ENCODE measurements around the gene TSPAN5.
"Not testable (repeated sequence)": the region's sequence is repeated elsewhere in the genome, so short reads cannot be mapped to it uniquely, and the experiment has no call there.

Gene TSPAN5

DNA sequence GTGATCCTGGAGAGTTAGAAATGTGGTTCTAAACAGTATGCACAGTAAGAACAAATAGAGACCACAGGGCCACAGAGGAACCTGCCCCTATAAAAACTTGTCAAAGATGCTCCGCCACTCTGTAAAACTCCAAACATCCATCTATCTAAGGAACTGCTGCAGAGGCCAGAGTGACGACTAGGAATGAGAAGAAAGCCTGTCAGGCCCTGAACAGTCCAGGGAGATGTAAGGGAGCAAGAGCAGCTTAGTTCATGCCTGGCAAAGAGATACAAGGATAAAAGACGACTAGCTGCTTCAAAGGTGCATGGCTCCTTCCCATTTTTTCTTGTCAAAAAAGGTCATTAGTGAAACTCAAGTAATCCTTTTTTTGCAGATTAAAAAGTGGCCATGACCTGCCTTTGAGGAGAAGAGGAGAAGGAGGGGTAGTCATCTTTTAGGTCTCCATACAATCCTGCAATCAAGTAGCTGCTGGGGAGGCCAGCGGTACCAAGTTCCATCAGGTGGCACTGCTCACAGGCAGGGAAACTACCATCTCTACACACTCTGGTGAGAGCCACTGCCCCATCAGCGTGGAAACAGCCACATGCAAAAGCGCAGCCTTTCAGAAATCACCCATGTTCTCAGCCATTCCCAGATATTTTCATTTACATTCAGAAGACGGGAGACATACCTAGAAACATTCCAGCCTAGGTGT, 162.1 kb downstream of the TSPAN5 start:
- no peak for DNase-seq (ENCODE audit: low spot score)

DNA sequence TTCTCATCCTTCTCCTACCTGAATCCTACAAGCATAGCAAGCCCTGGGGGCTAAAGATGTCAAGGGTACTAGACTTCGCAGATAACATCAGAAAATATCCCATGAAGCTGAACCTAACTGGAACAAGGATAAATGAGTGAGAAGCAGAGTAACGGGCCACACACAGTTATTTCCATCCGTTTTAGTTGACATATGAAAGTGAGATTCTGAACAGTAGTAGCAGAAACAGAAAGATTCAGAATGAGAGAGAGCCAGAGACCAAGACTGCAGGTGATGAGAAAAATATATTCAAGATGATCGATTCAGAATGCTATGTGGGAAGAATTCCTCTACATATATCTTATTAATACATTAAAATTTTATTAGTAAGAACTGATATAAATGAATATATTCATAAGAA, 165.1 kb downstream of the TSPAN5 start:
- DNase-seq (ENCODE audit: low spot score): no peak

DNA sequence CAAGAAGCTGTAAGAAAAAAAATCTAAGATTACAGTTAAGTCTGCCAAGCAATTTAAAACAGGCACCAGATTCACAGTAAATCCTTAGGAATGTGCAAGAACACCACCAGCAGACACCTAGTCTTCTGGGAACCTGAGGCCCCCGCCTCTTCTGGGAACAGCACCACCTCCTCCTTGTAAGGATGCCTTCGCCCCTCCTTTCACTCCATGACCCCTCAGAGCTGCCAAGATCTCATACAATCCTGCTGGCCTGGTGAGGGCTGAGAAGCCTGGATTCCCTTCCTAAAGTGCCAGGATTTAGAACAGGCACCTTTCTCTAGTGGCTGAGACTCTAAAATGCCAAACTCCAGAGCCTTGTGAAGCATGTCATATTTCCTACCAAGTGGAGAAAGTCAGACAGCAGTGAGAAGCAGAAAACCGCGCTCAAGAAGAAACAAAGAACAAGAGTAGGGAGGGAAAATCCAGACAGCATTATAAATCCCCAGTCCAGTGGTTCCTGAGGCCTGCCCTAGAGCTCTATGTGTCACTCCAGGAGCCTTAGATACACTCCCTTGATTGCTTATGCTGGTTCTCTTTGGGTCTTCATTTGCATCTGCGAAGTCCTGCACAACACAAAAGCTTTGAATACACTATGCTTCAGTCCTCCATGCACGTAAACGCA, 166.4 kb downstream of the TSPAN5 start:
- no peak for DNase-seq (ENCODE audit: low spot score)

DNA sequence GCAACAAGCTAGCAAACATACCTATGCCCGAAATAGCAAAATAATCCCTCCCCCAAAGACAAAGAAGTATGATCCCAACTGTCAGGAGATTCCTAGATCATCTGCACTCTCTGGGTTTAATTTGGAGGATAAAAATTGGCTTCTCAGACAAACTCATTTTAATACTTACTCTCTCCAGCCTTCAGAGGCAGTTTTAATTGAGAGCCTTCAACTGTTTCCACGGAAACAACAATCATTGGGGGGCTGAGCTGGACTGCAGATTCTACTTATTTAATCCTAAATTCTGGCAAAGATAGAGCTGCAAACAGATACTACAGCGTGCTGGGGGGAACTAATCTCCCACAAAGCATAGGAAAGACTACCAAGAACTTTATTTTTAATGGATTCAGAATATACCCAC, 168.2 kb downstream of the TSPAN5 start:
- DNase-seq (ENCODE audit: low spot score): no peak

DNA sequence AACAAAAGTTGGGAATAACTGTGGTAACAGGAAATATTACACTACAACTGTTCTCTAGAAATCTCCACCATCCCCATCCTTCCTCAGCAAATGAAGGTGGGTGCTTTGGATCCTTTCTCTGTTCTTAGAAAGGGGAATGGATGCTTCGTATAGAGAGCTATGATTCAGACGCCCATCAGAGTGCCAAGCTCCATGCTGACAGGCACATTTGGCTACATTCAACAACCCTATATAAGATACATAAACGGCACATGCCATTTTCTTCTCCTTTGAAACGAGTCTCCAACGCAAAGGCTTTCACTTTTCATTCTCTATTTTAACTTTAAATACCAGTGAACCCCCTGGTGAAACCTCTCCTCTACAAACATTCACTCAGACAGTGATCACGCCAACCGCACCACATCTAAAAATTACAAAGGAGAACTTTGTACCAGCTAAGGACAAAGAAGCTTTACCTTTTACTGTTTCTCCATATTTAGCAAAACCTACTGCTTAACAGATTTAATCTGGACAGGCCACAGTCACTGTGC, 172.5 kb downstream of the TSPAN5 start:
- DNase-seq (ENCODE audit: low spot score): no peak

DNA sequence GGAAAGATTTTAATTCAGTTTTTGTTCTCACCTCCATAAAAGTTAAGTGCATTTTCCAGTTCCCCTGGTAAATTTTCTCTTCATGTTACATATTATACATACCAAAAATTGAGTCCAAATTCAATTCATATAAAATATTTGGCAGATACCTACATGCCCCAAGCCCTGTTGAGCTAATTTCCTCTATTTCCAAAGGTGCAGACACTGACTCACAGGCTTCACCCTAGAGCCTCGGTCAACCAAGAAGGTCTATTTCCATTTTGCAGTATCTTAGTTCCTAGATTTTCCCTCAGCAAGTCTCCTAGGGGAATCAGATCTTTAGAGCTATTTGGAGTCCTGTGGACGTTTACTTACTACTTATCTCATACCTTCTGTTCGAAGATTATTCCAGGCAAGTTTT, 174.4 kb downstream of the TSPAN5 start:
- no peak for DNase-seq (ENCODE audit: low spot score)

DNA sequence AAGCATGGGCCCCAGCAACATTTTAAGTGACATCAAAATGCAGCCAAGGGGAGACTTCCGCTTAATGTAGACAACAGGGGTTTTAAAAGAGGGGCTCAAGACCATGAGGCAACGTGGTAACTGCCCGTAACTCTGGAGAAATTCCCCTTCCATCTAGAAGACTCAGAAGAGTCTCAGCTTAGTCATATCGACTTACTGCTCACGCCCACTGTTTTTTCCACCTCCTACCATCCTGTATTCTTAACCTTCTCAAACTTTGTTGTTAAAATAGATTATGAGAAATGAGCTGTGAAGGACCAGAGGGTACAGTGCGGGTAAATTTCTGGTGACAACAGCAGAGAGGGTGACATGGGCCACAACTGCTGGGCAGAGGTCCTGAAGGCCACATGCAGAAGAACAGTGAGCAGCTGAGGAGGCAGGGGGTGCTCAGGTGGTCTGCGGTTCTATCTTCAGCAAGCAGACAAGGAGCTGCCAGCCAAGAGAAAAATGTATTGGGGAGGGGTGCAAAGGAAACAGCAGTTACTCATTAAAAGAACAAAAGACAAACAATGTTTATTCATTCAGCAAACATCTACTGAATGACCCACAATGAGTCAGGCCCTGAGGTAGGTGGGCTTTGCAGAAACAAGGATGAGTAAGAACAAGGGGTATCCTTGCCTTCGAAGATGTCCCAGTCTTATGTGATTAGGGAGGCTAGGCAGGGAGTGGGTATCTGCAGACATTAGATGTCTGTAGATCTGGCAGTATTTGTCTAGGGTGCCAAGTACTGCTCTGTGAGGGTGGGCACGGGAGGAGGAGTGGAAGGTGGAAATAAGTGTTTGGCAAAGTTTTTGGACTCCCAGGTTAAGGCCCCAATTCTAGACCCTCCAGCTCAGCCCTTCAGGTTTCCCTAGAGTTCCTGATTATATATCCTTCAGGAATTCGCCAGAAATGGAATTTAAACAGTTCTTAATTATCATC, 175.3 kb downstream of the TSPAN5 start:
- no peak for DNase-seq (ENCODE audit: low spot score)

DNA sequence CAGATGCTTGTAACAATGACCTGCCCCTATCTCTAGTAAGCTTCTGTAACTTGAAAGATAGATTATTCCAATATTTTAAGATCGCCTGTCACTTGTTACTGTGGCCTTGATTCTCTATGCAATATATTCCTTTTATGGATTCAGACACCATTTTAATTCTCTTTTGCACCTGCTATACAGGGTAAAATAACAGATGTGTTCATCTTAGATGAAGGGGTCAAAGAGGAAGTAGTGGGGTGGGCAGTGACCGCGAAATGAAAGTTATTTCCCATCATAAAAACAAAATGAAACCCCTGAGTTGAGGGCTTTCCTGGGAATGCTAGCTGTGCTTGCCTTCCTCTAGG, 175.9 kb downstream of the TSPAN5 start:
- DNase-seq (ENCODE audit: low spot score): no peak

DNA sequence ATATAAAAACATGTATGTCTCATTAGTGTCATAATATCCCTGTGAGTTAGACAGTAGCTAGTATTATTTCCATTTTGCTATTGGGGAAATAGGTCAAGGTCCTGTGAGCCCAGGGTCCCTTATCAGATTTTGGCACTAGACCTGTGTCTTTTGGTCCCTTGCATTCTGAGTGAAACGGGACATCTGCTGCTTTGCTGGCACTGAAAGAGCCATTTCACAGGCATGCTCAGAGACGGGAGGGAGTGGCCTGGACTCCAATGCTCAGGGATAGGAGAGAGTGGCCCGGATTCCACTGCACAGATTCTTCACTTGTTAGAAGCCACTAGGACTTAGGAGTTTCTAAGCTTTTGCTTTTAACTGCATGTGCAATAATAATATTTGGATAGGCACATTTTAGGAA, 177.2 kb downstream of the TSPAN5 start:
- DNase-seq (ENCODE audit: low spot score): peak; percentile 74

DNA sequence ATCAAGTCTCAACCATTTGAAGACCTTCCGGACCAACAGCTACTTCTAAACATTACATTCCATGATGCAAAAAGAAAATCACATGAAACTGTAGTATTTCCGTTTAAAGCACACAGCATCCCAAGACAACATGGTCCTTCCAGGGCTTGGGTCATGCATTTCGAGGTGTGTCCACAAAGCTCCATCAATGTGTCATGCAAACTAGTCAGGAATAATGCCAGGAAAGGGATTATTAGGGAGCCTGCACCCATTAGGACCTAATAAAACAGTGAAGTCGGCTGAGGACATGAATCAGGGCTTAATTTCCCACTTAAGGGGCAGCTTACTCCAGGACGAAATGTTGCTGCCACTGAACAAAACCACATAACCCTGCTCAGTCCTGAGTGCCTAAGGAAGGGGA, 177.9 kb downstream of the TSPAN5 start:
- DNase-seq (ENCODE audit: low spot score): no peak

DNA sequence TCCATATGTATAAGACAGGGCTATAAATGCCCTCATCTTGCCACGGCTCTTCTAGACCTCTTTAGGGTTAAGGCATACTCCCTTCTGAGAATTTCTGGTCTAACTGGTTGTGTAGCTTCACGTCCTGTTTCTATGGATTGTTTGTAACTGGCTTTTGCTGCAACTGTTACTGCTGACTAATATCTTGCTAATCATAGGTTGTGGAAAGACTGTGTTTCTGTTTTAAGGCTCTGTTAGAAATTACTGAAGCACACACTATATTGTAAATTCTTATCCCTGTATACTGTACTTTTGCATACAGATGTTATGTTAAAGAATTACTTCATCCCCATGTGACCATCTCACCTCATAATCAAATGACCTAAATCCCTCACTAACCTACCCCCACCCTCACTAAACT, 178.8 kb downstream of the TSPAN5 start:
- DNase-seq (ENCODE audit: low spot score): not testable (repeated sequence)

DNA sequence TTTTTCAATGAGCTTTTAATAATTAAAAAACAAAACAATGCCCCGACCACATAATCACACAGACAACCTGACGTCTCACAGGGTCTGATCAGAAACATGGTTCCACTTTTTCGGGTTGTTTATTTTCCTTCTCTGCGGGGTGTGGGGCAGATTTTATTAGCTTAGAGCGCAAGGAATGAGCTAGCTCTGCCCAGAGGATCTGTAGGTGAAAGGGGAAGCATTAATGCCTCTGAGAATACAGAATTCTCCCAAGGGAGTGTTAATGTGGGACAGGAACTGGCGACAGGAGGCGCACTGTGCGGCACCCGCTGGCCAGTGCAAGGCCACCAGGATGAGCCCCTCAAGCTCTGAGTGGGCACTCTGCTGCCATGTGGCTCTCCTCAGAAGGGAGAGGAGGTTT, 181.5 kb downstream of the TSPAN5 start:
- DNase-seq (ENCODE audit: low spot score): no peak

DNA sequence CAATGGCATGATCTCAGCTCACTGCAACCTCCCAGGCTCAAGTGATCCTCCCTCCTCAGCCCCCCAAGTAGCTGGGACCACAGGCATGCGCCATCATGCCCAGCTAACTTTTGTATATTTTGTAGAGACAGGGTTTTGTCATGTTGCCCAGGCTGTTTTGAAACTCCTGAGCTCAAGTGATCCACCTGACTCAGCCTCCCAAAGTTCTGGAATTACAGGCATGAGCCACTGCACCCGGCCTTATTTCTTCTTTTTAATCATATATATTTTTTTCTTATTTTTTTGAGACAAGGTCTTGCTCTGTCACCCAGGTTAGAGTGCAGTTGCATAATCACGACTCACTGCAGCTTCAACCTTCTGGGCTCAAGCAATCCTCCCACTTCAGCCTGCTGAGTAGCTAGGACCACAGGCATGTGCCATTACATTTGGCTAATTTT, 184.0 kb downstream of the TSPAN5 start:
- DNase-seq (ENCODE audit: low spot score): no peak

DNA sequence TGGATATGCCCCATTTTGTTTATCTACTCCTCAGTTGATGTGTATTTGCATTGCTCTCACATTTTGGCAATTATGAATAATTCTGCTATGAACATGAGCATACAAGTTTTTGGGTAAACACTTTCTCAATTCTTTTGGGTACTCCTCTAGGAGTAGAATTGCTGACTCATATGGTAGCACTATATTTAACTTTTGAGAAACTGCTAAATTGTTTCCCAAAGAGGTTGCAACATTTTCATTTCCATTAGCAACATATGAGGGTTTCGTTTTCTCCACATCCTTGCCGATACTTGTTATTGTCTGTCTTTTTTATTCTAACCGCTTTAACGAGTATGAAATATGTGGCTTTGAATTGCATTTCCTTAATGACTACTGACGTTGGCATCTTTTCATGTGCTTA, 185.4 kb downstream of the TSPAN5 start:
- no peak for DNase-seq (ENCODE audit: low spot score)

DNA sequence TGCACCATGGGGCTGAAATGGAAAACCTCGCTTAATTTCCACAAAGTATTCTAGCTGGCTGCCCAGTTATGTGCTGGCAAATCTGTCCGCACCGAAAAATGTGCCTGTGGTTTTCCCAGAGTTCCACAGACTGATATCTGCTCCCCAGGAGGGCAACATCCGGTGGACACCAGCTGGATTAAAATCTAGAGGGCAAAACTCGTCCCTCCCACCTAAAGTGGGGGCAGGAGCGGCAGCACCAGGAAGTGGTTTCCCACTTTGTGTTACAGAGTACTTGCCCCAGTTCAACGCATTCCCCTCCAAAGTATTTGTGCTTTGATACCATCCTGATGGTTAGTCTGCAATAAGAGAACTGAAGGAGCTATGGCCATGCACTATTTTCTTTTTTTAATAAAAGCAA, 187.6 kb downstream of the TSPAN5 start:
- no peak for DNase-seq (ENCODE audit: low spot score)

DNA sequence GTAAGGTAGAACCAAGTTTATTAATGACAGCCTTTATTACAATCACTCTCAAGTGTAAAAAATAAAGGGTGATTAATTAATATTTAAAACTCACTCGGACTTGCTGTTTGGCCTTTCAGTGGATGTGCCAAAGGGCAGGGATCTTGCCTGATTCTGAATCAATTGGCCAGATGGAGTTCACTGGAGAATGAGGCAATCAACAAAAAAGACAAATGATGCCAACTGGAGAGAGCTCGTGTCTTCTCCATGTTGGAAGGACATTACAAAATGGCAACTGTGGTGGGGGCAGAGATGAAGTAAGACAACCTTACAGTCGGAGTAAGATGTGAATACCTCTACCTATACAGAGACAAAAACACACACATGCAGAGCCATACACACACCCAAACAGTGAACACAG, 188.0 kb downstream of the TSPAN5 start:
- no peak for DNase-seq (ENCODE audit: low spot score)

DNA sequence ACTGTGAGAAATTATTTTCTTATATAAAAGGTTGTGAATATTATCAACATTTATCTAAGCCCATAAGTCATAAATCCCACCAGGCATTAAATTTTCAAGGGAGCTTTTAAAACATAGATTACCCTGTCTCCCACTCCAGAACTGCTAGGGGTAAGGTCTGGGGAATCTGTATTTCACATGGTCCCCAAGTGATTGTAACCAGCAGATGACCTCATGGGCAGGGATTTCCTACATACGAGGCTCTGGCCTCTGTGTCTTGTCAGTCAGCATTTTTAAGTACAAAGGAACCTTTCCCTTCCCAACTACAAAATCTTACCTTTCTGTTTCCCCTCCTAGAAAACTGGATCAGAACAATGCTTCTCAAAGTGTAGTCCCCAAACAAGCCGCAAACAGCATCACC, 188.6 kb downstream of the TSPAN5 start:
- DNase-seq (ENCODE audit: low spot score): peak; percentile 16

DNA sequence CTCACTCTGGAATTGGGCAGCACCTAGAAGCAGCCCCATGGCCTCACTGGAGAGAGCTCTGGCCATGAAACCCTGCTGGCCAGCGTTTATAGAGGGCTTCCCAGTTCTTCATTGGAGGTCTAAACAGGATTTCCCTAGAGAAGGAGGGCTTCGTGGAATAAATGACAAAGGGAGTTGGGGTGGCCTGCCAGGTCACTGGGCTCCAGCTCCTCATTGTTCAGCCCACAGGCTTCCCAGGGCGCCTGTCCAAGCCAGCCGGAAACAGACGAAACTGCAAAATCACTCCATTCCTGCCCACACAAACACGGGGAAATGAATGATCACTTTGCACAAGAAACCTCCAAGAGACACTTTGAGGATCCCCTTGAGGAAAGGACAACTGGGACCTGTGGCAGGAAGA, 189.7 kb downstream of the TSPAN5 start:
- peak; percentile 74 for DNase-seq (ENCODE audit: low spot score)

DNA sequence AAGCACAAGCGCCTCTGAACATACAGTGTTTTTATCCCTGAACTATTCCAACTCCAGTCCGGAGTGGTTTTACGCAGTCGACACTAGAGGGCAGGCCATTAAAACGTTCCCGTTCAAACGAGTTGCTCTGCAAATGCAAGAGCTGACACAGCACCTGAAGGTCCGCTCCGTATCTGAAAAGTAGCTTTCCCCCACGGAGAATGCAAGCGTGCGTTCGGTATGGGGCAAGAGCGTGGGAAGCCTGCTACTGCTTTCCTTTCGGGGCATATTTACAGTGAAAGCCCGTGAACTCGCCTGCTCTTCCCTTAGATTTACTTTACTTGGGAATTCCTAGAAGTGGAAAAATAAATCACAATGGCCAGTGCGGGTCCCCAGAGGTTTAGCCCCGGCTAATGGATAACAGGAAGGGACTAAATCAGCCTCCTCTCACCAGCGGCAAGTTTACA, 190.8 kb downstream of the TSPAN5 start:
- DNase-seq (ENCODE audit: low spot score): peak; percentile 85

DNA sequence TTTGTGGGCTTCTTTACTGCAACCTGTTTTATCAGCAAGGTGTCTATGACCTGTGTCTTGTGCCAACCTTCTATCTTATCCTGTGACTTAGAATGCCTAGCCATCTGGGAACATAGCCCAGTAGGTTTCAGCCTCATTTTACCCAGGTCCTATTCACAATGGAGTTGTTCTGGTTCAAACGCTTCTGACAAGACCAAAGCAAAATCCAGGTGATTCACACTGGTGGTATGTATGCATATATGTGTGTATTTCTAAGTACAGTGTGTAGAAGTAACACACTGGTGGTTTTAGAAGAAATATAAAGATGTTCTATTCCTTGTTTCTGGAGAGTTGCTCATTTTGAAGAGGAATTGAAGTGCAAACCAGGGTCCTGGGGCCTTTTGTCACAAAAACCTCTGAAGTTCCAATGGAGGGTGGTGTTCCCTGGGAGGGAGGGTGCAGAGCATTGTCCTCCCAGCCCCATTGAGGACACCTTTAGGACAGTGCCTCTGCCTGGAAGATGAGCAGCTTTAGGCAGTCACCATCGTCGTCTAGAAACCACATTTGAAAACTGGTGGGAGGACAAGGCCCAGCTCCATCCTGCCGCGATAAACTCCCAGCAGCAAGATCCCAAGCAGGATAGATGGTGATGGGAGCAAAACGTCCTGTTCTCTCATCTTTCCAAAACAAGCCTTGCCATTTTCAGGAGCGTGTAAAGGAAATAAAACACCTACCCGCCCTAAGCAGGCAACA, 191.4 kb downstream of the TSPAN5 start:
- DNase-seq (ENCODE audit: low spot score): no peak

DNA sequence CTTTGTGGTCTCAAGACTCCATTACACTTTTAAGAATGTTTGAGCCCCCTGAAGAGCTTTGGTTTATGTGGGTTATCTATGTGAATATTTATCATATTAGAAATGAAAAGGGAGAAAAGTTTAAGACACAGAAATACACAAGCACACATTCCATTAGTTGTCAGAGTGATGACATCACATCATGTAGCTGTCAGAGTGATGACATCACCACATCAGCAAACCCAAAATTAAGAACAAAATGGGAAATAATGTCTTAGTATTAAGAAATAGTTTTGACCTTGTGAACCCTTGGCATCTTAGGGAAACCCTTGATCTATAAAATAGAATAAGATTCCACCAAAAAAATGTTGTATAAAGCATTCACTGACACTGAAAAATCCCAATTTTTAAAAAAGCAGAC, 195.9 kb downstream of the TSPAN5 start:
- DNase-seq (ENCODE audit: low spot score): no peak
